A549 (cell line): ENCODE measurements around the gene CNTN4. TPM values are rescaled to one million over a fixed set of nuclear protein-coding genes. Genes with fewer than 3 reads are reported as not detected.

Experiments
- ATAC-seq, 2 experiments: fragments of 200-7000 bp in 1 of 2; fragments of >200 bp in 1 of 2; cut with Nextera tagmentation in 1 of 2; cut with Tn5 transposase in 1 of 2; 3 replicates each; pipeline versions ENCODE4 v1.8.0 to v1.9.1; 2018 to 2020; ENCODE audit warnings: mild to moderate bottlenecking in 1 of 2, moderate library complexity in 1 of 2
- CTCF ChIA-PET: fragments of 300-600 bp; sonication (Branson Sonifier 250); formaldehyde crosslinking; extraction: SDS; loops from one replicate; lab custom pipeline; 2021; ENCODE audit warnings: antibody characterized with exemption, inconsistent platforms; lab: Yijun Ruan, JAX
- POLR2A ChIA-PET: fragments of 350-600 bp; formaldehyde crosslinking; extraction: SDS; loops from one replicate; lab custom pipeline; 2021; ENCODE audit warnings: antibody characterized with exemption, inconsistent platforms; lab: Yijun Ruan, JAX
- DNase-seq, 2 experiments: peaks; one replicate each; pipeline versions ENCODE4 v3.0.0 to v3.0.0-alpha.2; 2011 to 2016; ENCODE audit warnings: low read depth in 1 of 2, low spot score in 1 of 2
- FAIRE-seq: peaks from 2 replicates; lab custom pipeline; 2011; peaks lifted over from hg19 to GRCh38; lab: Jason Lieb, UNC
- H3K27ac ChIP-seq, 2 experiments: fragments of >200 bp; sonication (Bioruptor Twin); formaldehyde crosslinking; 3 replicates each; pipeline ENCODE4 v1.5.1; 2016 to 2017
- H3K4me1 ChIP-seq: fragments of >200 bp; sonication (Bioruptor Twin); formaldehyde crosslinking; 3 replicates; pipeline ENCODE4 v1.6.1; 2016
- H3K4me2 ChIP-seq: fragments of >200 bp; sonication (Bioruptor Twin); formaldehyde crosslinking; 3 replicates; pipeline ENCODE4 v1.6.1; 2016
- H3K4me3 ChIP-seq: fragments of >200 bp; sonication (Bioruptor Twin); formaldehyde crosslinking; 3 replicates; pipeline ENCODE4 v1.5.1; 2016
- H3K9me3 ChIP-seq: fragments of >200 bp; sonication (Bioruptor Twin); formaldehyde crosslinking; 3 replicates; pipeline ENCODE4 v1.6.1; 2016
- CEBPB ChIP-seq, 2 experiments: fragments of >200 bp in 1 of 2; sonication (Bioruptor Twin) in 1 of 2; formaldehyde crosslinking in 1 of 2; IDR thresholded peaks; 2 replicates each; pipeline ENCODE4 v1.6.1; 2012 to 2016
- CHD2 ChIP-seq: fragments of 150-350 bp; IDR thresholded peaks from 2 replicates; pipeline ENCODE4 v1.6.1; 2014; ENCODE audit warnings: low read length; ENCODE audit not compliant: partially characterized antibody
- CHD4 ChIP-seq: fragments of 200-600 bp; sonication (generic); IDR thresholded peaks from 2 replicates; pipeline ENCODE4 v1.6.1; 2016; ENCODE audit warnings: antibody characterized with exemption, mild to moderate bottlenecking, borderline replicate concordance
- EHF ChIP-seq: fragments of 250-450 bp; sonication (Bioruptor Pico); IDR thresholded peaks from 2 replicates; pipeline ENCODE4 v1.5.0; 2020; ENCODE audit warnings: mild to moderate bottlenecking
- FOSL2 ChIP-seq, 2 experiments: fragments of 450-650 bp in 1 of 2; fragments of >200 bp in 1 of 2; sonication (Bioruptor Twin) in 1 of 2; formaldehyde crosslinking; IDR thresholded peaks; 2 replicates each; pipeline versions ENCODE4 v1.5.0 to v1.6.1; 2016 to 2020; ENCODE audit warnings: mild to moderate bottlenecking in 1 of 2, moderate library complexity in 1 of 2
- FOXS1 ChIP-seq: fragments of 250-450 bp; sonication (Bioruptor Pico); IDR thresholded peaks from 2 replicates; pipeline ENCODE4 v1.5.0; 2020; ENCODE audit warnings: mild to moderate bottlenecking, moderate library complexity
- GATA3 ChIP-seq: IDR thresholded peaks from 2 replicates; pipeline ENCODE4 v1.6.1; 2012; ENCODE audit warnings: borderline replicate concordance
- HOXB13 ChIP-seq: fragments of 250-450 bp; sonication (Bioruptor Pico); IDR thresholded peaks from 2 replicates; pipeline ENCODE4 v1.5.0; 2020; ENCODE audit warnings: low read depth, mild to moderate bottlenecking, moderate library complexity
- HOXB5 ChIP-seq: fragments of 250-450 bp; sonication (Bioruptor Pico); IDR thresholded peaks from 2 replicates; pipeline ENCODE4 v1.5.0; 2020; ENCODE audit warnings: mild to moderate bottlenecking, moderate library complexity
- KDM5A ChIP-seq: fragments of 200-600 bp; sonication (generic); IDR thresholded peaks from 2 replicates; pipeline ENCODE4 v1.6.1; 2016; ENCODE audit warnings: antibody characterized with exemption, mild to moderate bottlenecking
- MAZ ChIP-seq: fragments of 150-350 bp; IDR thresholded peaks from 2 replicates; pipeline ENCODE4 v1.6.1; 2014; ENCODE audit warnings: antibody characterized with exemption, low read depth, low read length, borderline replicate concordance
- NPAS2 ChIP-seq: fragments of 250-450 bp; sonication (Bioruptor Pico); IDR thresholded peaks from 2 replicates; pipeline ENCODE4 v1.8.0; 2022; ENCODE audit warnings: mild to moderate bottlenecking, moderate library complexity, borderline replicate concordance
- RAD21 ChIP-seq, 2 experiments: fragments of >200 bp in 1 of 2; sonication (Bioruptor Twin) in 1 of 2; formaldehyde crosslinking in 1 of 2; IDR thresholded peaks in 1 of 2; conservative IDR thresholded peaks in 1 of 2; 2 replicates in 1 of 2; 3 replicates in 1 of 2; pipeline ENCODE4 v1.6.1; 2012 to 2018; ENCODE audit warnings: inconsistent platforms in 1 of 2
- SREBF2 ChIP-seq: fragments of 450-650 bp; IDR thresholded peaks from 2 replicates; pipeline ENCODE4 v1.6.1; 2014; ENCODE audit warnings: mild to moderate bottlenecking, moderate library complexity
- ZC3H11A ChIP-seq: fragments of 450-650 bp; IDR thresholded peaks from 2 replicates; pipeline ENCODE4 v1.6.1; 2014; ENCODE audit warnings: antibody characterized with exemption, mild to moderate bottlenecking
- WGBS: methylation state at CpG from one replicate; pipeline ENCODE4 v1.1.6; 2017; ENCODE audit errors: missing lambda C conversion rate; 5-methylcytosine and 5-hydroxymethylcytosine counted together
- polyA plus RNA-seq, 4 experiments: library from polyadenylated mRNA; depleted of rRNA in 3 of 4; stranded (reverse); fragments of >200 nt; fragmentation: RNase III in 1 of 4; extraction: RNeasy Plus Mini Kit Qiagen cat#74134 plus additional on column Dnase treatment in 1 of 4; gene quantifications; 2 replicates in 3 of 4; 3 replicates in 1 of 4; pipeline ENCODE4 v1.2.3, GENCODE V29; 2011 to 2017
- TF ChIP-seq, protein P1 (sequence below): fragments of 450-650 bp; IDR thresholded peaks from 2 replicates; pipeline ENCODE4 v1.6.1; 2014; ENCODE audit warnings: antibody characterized with exemption
- TF ChIP-seq, protein P2 (sequence below): fragments of >200 bp; sonication (Bioruptor Twin); formaldehyde crosslinking; IDR thresholded peaks from 3 replicates; pipeline ENCODE4 v1.6.1; 2016
- TF ChIP-seq, protein P3 (sequence below): fragments of 250-450 bp; sonication (Bioruptor Pico); IDR thresholded peaks from 2 replicates; pipeline ENCODE4 v1.5.0; 2021; ENCODE audit warnings: mild to moderate bottlenecking, moderate library complexity, borderline replicate concordance
- TF ChIP-seq, protein P4 (sequence below): fragments of >200 bp; sonication (Bioruptor Twin); formaldehyde crosslinking; IDR thresholded peaks from 2 replicates; pipeline ENCODE4 v1.6.1; 2016

The CNTN4 gene
- polyA plus RNA-seq, 2 of the 4 experiments (the other 2 are of a cell fraction), result 0.03 TPM; not detected in 1

DNA sequence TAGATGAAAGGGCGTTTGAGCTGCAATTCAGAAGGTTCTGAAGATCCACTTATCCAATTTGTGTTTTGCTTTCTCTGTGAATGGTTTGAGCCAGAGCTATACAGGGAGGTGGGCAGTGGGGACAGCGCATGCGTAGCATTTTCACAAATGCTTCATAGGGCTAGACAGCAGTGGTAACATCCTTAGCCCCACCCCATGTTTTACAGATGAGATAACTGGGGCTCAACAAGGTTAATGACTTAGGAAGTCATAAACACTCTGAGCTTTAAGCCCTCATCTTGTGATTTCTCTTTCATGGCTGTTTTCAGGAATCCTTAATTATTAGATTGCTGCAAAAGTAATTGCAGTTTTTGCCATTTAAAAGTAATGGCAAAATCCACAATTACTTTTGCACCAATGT, 602.8 kb downstream of the CNTN4 start:
- no peak for ATAC-seq
- no peaks in the 10 kb centered on the region for H3K9me3 ChIP-seq
- no peaks in the 10 kb centered on the region for H3K4me1 ChIP-seq
- POLR2A ChIA-PET, result no interaction called here
- no peak for TF ChIP-seq HOXB5 (CRISPR knock-in tag)
- no peak for TF ChIP-seq MAZ
- no peak for TF ChIP-seq ZC3H11A
- no peak for TF ChIP-seq RAD21 (conservative IDR thresholded peaks at IDR 0.05 in 1 of 2, IDR thresholded peaks at IDR 0.05 in 1 of 2)
- TF ChIP-seq SREBF2, result no peak
- TF ChIP-seq, all 56 proteins: peak for 0
- H3K4me2 ChIP-seq, result no peak overlapping the region
- H3K4me3 ChIP-seq, result no peak overlapping the region
- FAIRE-seq (no peak), DNase-seq (no peak)
- CTCF ChIA-PET, result no interaction called here
- 14% methylated on average over 3 of the region's 3 CpGs for WGBS
- no peak overlapping the region for H3K27ac ChIP-seq

DNA sequence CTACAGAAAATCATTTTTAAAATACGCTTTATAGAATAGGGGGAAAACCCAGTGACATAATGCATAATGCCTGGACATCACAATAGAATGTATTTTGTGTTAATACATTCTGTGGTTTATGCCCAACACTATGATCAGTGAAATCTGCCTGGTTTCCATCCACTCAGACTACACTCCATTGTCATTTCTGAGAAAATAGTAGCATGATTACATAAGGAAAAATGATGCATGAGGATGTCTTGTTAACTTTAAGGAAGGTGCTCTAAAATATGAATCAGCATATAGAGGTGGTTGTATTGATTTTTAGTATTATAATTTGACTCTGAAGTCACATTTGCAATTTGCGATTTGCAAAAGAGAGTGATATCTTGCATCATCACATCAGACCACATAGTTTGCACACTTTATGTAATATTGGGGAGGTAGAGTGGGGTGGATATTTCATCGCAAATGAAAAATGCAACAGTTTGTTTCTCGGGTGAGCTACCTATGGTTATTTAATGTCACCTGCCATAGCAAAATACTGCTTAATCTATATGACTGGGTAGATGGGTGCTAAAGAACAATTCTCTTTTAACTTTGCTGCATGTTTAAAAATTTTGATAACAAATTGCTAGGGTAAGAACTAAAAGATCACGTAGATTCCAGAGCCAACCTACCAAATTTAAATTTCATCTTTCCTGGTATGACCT, 607.6 kb downstream of the CNTN4 start:
- Histone ChIP-seq H3K27ac (no peak overlapping the region), H3K9me3 (no peaks in the 10 kb centered on the region), H3K4me1 (no peaks in the 10 kb centered on the region), H3K4me3 (no peak overlapping the region), H3K4me2 (no peak overlapping the region)
- FAIRE-seq (no peak), ATAC-seq (no peak), DNase-seq (no peak)
- TF ChIP-seq GATA3 (no peak), HOXB5 (CRISPR knock-in tag) (no peak), FOXS1 (CRISPR knock-in tag) (no peak), FOSL2 (IDR thresholded peaks at IDR 0.05) (no peak), FOSL2 (CRISPR knock-in tag; IDR thresholded peaks at IDR 0.05) (no peak), KDM5A (no peak), CEBPB (IDR thresholded peaks at IDR 0.05) (no peak), CHD4 (no peak), HOXB13 (no peak), EHF (CRISPR knock-in tag) (no peak), NPAS2 (CRISPR knock-in tag) (no peak), CHD2 (no peak), MAZ (no peak)
- TF ChIP-seq, protein P1, sequence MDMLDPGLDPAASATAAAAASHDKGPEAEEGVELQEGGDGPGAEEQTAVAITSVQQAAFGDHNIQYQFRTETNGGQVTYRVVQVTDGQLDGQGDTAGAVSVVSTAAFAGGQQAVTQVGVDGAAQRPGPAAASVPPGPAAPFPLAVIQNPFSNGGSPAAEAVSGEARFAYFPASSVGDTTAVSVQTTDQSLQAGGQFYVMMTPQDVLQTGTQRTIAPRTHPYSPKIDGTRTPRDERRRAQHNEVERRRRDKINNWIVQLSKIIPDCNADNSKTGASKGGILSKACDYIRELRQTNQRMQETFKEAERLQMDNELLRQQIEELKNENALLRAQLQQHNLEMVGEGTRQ, result no peak
- TF ChIP-seq, protein P2, sequence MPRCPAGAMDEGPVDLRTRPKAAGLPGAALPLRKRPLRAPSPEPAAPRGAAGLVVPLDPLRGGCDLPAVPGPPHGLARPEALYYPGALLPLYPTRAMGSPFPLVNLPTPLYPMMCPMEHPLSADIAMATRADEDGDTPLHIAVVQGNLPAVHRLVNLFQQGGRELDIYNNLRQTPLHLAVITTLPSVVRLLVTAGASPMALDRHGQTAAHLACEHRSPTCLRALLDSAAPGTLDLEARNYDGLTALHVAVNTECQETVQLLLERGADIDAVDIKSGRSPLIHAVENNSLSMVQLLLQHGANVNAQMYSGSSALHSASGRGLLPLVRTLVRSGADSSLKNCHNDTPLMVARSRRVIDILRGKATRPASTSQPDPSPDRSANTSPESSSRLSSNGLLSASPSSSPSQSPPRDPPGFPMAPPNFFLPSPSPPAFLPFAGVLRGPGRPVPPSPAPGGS, result no peak
- TF ChIP-seq, protein P3, sequence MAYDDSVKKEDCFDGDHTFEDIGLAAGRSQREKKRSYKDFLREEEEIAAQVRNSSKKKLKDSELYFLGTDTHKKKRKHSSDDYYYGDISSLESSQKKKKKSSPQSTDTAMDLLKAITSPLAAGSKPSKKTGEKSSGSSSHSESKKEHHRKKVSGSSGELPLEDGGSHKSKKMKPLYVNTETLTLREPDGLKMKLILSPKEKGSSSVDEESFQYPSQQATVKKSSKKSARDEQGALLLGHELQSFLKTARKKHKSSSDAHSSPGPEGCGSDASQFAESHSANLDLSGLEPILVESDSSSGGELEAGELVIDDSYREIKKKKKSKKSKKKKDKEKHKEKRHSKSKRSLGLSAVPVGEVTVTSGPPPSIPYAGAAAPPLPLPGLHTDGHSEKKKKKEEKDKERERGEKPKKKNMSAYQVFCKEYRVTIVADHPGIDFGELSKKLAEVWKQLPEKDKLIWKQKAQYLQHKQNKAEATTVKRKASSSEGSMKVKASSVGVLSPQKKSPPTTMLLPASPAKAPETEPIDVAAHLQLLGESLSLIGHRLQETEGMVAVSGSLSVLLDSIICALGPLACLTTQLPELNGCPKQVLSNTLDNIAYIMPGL (CRISPR knock-in tag), result no peak
- TF ChIP-seq, protein P4, sequence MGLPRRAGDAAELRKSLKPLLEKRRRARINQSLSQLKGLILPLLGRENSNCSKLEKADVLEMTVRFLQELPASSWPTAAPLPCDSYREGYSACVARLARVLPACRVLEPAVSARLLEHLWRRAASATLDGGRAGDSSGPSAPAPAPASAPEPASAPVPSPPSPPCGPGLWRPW, result no peak
- POLR2A ChIA-PET, result no interaction called here
- CTCF ChIA-PET, result no interaction called here
- 33% methylated on average over 5 of the region's 5 CpGs for WGBS
